NCI-H1105 (cell line): ENCODE results near the gene WASF2.

Experiments used
- DNase-seq: peaks from one replicate; lab custom pipeline; 2025; lab: John Stamatoyannopoulos, UW

The WASF2 gene

GRCh38 chr1:27377760-27378495, 112.0 kb downstream of the WASF2 start:
- no peak for DNase-seq

DNA sequence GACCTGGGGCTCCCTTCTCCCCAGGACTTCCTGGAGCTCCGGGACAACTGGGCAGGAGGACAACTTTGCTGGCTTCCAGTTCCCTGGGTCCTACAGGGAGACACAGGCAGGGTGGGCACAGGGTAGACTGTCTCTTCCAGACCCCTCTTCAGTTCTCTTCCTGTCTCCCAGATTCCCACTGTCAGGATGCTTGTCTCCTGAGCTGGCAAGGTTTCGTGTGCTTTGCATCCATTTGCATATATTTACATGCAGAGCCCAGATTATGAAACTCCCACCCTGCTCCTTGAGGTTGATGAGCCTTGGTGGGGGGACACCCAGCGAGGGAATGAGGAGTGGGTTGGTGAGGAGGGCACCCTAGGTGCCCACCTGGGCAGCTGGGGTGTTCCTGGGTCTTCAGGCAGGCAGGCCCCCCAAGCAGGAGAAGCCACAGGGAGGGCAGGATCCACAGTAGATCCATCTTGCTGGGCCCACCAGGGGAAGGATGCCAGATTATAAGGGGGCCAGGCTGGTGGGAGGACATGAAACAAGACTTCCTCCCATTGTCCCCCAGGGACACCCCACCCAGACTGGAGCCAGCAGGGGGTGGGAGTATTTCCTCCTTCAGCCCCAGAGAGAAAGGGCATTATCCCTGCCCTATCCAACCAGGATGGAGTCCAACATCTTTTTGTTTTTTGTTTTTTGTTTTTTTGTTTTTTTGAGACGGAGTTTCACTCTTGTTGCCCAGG, 115.4 kb downstream of the WASF2 start, which contains the start of gene FCN3:
Gene FCN3, minus strand, starts transcription at position 463 of the 725 bp plus-strand sequence. Its CDS starts 6 bp downstream, at position 457.
- no peak for DNase-seq

DNA sequence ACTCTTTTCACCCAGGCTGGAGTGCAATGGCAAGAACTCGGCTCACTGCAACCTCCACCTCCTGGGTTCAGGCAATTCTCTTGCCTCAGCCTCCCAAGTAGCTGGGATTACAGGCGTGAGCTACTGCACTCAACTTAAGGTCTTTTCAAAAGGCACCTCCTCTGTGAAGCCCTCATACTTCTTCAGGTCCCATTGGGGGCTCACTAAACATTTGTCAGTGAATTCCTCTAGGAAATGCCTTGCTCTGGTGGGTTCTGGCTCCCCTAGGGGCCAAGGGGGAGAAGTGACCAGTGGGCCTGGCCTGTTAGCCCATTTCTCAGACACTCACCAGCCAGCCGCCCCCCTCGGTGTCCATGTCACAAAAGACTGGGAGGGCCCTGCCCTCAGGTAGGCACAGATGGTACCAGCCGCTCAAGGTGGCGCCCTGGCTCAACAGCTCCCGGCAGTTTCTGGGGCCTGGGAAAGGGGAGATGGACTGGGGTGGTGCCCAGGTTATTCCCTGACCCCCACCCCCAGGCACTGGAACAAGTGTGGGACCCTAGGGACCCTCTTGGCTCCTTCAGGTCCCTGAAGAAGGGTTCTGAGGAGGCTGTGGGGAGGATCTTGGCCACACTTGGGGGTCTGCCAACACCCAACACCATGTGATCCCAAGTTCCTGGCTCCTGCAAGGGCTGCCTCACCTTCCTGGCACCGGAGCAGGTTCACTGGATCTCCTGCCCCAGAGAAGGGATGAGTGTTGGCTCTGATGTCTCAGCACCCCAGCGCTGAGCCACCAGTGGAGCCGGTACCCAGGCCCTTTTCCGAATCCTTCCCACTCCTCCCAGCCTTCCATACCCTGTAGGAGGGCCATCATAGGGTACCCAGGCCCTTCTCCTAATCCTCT, 116.9 kb downstream of the WASF2 start:
- DNase-seq = no peak

DNA sequence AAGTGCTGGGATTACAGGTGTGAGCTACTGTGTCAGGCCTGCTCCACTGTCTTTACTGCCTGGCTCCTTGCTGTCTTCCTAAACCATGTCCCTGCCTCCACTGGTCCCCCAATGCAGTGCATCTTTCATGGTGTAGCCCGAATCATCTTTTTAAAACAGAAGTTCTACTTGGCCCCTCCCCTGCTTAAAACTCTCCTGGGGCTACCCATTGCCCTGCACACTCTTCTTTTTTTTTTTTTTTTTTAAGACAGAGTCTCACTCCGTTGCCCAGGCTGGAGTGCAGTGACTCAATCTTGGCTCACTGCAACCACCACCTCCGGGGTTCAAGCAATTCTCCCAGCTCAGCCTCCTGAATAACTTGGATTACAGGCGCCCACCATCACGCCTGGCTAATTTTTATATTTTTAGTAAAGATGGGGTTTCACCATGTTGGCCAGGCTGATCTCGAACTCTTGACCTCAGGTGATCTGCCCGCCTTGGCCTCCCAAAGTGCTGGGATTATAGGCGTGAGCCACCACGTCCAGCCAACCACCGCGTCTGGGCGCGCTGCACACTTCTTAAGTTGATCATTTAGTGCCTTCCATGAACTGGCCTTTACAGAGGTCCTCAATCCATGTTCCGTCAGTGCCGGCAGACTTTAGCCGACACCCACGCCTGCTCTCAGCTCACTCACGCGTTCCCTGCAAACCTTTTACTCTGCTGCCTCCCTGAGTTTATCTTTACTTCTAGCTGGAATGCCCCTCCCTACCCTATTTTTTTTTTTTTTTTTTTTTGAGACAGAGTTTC, 117.8 kb downstream of the WASF2 start:
- DNase-seq = no peak

GRCh38 chr1:27368869-27369582, 120.9 kb downstream of the WASF2 start:
- DNase-seq = no peak

DNA sequence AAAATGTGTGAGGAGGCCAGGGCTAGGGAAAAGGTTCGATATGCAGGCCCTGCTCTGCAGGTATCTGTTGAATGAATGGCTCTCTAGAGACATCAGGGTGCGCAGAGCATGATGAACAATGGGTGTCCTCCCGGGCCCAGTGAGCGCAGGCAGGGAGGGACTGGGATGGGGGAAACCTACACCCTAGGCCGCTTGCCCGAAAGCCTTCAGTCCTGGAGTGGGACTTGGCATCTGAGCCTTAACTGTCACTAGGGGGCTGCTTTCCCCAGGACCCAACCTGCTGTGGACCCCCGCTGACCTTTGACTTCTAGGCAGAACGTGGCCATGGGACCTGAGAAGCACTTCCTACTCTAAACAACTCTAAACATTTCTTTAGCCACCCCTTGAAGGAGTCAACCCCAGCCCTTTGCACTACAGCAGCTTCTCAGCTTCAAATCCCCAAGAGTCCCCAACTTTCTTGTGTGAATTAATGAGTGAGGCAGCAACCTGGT, 122.8 kb downstream of the WASF2 start:
- DNase-seq = no peak

DNA sequence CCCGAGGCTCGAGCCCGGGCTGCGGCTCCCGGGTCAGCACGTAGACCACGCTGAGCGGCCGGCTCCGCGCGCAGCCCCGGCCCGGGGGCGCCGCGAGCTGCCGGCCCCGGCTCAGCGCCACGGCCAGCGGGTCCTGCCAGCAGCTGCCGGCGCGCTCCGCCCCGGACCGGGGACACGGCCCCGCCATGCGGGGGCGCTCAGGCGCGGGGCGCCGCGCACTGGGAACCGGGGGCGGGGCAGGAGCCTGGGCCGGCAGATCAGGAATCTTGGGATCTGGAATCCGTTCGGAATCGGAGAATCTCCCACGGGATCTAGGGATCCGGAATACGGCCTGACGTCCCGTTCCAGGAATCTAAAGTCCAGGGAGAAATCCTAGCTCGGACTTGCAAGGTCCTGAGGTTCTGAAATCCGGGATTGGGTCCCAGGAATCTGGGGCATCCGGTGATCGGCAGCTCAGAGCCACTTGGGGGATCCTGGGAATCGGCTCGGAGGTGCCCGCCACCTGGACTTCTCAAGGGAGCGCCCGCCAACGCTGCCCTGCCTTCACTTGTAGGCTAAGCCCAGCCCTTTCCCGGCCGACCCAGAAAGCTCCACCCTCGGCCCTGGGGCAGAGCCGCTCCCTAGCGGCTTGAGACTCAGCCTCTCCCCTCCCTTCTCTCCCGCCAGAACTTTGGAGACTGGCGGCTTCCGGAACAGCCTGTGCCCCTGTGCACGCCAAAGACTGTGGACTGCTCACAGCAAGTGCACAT, 123.4 kb downstream of the WASF2 start, which contains the start of gene MAP3K6:
Gene MAP3K6, minus strand, starts transcription at position 551 of the 749 bp plus-strand sequence. Its CDS starts 364 bp downstream, at position 187.
- DNase-seq = peak; percentile 63

DNA sequence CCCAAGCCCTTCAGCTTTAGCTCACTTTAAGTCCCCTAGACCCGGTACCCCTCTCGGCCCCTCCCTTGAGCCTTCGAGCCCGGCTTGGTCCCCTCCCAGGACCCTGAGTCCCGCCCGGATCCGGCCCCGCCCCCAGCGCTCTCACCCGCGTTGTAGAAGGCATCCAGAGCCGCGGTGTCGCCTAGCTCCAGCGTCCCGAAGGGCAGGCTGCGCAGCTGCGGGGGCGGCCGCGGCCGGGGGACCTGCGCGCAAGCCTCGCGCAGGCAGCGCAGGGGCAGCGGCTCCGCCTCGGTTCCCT, 123.9 kb downstream of the WASF2 start:
- DNase-seq = peak; percentile 56

DNA sequence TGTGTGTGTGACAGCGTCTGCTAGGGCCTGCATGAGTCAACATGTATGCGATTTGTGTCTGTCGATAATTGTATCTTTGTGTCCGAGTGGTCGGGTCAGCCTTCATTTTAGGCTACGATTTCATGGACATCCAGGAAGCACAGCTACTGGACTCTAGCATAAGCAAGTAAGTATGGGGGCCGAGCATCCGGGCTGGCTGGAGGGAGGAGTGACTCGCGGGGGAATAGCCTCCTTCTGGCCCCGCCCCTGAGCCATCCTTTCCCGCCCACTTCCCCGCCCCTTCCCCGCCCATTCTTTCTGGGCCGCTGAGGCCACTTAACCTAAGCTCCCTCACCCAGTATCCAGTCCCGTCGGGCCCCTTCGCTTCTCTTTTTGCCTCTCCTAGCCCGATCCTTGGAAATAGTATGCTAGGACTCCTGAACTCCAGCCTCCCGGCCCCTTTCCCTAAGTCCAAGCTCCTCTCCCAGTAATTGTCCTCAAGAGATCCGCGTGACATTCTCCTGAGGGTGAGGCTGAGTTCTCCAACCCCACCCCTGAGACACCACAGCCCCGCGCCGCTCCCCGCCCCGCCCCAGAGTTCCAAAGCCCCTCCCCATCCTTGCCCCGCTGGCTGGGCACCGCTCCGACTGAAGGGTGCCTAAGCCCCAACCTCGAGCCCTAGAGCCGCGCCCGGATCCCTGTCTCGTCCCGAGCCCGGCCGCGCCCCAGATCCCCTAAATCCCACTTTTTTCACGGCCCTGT, 124.4 kb downstream of the WASF2 start:
- DNase-seq = peak; percentile 84

GRCh38 chr1:27364696-27365371, 125.1 kb downstream of the WASF2 start:
- no peak for DNase-seq

DNA sequence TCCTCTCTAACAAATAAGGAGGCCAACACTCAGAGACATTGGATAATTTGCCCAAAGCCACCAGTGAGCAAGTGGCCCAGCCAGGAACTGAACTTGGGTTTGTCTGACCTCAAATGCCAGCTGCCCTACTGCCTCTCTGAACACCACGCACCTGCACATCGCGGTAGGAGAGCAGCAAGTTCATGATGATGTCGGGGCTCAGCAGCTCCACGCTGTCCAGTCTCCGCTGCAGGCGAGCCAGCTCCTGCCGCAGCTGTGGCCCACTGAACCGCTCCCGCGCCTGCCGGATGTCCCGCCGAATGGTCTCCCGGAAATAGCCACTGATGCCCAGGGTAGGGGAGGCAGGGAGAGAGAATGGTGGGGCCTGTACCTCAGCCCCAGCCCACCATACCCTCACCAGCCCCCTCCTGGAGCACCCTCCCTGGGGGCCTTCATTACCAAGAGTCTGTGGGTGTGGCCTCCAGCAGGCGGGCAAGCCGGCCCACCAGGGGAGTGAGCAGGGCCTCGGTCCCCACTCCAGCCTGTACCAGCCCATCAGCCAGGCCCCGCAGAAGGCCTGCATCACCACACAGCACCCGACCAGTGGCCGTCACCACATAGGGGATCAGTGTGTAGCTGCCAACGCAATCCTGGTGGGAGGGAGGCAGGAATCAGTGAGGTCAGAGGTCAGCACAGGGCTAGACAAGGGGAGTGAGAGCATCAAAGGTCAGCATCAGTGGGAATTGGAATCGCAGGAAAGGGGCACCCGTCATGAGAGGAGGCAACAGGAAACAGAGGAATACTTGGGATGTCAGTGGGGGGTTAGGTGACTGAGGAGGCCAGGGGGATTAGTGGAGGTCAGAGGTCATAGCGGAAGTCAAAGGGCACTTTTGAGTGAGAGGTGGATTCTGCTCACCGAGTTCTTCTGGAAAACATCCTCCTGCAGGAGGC, 125.9 kb downstream of the WASF2 start:
- DNase-seq = no peak

GRCh38 chr1:27361553-27361952, 128.4 kb downstream of the WASF2 start:
- DNase-seq = no peak

GRCh38 chr1:27361044-27361402, 128.9 kb downstream of the WASF2 start:
- no peak for DNase-seq

DNA sequence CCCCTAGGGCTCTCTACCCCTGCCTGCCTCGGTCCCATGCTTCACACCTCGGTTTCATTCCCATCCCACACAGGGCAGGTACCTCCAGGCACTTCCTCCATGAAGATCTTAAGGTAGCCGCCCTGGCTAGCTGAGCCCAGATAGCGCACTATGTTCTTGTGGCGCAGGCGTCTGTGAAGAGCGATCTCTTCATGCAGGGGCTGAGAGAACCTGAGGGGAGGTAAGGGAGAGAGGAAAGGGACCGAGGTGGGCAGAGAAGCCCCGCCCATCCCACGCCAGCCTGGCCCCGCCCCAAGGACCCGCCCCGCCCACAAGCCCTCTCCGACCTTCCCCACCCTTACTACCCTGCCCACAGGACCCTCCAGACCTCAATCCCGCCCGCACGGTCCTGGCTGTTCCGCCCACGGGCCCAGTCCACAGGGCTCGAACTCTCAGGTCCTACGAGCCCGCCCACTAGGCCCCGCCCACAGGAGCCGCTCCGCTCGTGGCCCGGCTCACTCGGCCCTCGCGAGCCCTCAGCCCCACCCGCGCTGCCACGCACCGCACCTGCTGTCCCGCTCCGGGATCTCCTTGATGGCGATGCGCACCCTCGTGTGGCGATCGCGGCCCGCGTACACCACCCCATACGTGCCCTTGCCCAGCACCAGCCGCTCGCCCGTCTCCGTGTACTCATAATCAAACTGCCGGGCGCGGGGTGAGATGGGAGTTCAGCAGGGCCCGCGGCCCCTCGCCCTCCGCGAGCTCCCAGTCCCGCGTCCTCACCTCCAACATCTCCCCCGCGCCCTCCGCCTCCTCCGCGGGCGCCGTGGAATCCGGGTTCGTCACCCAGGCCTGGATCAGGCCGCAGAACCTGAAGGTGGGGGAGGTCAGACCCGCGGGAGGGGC, 129.6 kb downstream of the WASF2 start:
- DNase-seq = no peak

- no peak for DNase-seq
These were observed 130.2 kb downstream of the WASF2 start for GRCh38 chr1:27359822-27360158.

DNA sequence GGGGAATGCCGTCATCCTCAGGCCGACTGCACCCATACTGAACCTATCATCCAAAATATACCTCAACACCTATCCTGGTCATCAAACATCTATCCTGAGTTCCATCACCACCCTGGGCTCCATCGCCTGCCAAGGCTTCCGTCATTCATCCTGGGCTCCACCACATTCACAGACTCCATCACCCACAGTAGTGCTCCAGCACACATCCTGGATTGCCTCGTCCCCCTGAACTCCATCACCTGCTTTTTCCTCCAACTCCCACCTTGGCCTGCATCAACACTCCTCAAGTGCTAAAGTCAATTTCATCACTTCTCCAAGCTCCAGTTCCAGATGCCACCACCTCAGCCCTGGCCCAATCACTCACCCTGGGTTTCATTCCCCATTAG, 131.0 kb downstream of the WASF2 start:
- no peak for DNase-seq
